IMR-90 (cell line): ENCODE measurements around the gene FAM186B. TPM values are rescaled to one million over a fixed set of nuclear protein-coding genes. Genes with fewer than 3 reads are reported as not detected.
A peak's percentile ranks its signal among the peaks of the same experiment; 100 is the strongest.

Source experiments
- ATAC-seq: fragments of 200-7000 bp; cut with Tn5 transposase; 2 replicates; pipeline ENCODE4 v1.9.1; 2020; ENCODE audit warnings: low read depth, mild to moderate bottlenecking, moderate library complexity
- BruUV-seq: library from RNA; stranded (reverse); fragments of 400-500 nt; replicated peaks from 2 replicates; lab custom pipeline; 2021; lab: Mats Ljungman, UMichigan
- CTCF ChIA-PET: fragments of 300-600 bp; formaldehyde crosslinking; extraction: SDS; loops from one replicate; lab custom pipeline; 2021; ENCODE audit warnings: antibody characterized with exemption; lab: Yijun Ruan, JAX
- POLR2A ChIA-PET: fragments of 300-600 bp; sonication (Branson Sonifier 250); formaldehyde crosslinking; loops from one replicate; lab custom pipeline; 2022; ENCODE audit warnings: antibody characterized with exemption; ENCODE audit not compliant: unreplicated experiment; lab: Charles Lee
- DNase-seq: peaks from one replicate; pipeline ENCODE4 v3.0.0; 2013
- H2AFZ ChIP-seq: replicated peaks from 2 replicates; pipeline ENCODE3; 2013; ENCODE audit warnings: low read length, mild to moderate bottlenecking; ENCODE audit not compliant: poor library complexity
- H2AK5ac ChIP-seq: 2 replicates; pipeline ENCODE4 v1.6.1; 2013; ENCODE audit warnings: low read depth, low read length, inconsistent platforms
- H2AK9ac ChIP-seq: replicated peaks from 2 replicates; pipeline ENCODE3; 2013; ENCODE audit warnings: mild to moderate bottlenecking, low read depth, low read length, moderate library complexity; ENCODE audit not compliant: poor library complexity
- H2BK120ac ChIP-seq: 2 replicates; pipeline ENCODE4 v1.6.1; 2013; ENCODE audit warnings: low read depth, low read length, inconsistent platforms
- H2BK15ac ChIP-seq: 3 replicates; pipeline ENCODE4 v1.6.1; 2013; ENCODE audit warnings: low read depth, low read length, inconsistent platforms
- H2BK20ac ChIP-seq: 2 replicates; pipeline ENCODE4 v1.6.1; 2013; ENCODE audit warnings: low read depth, mild to moderate bottlenecking, inconsistent platforms, low read length, moderate library complexity
- H2BK5ac ChIP-seq: 2 replicates; pipeline ENCODE4 v1.6.1; 2013; ENCODE audit warnings: mild to moderate bottlenecking, low read depth, low read length, inconsistent platforms; ENCODE audit not compliant: poor library complexity, severe bottlenecking
- H3K14ac ChIP-seq: replicated peaks from 2 replicates; pipeline ENCODE4 v1.6.1; 2013; ENCODE audit warnings: low read depth, low read length, inconsistent platforms
- H3K18ac ChIP-seq: 2 replicates; pipeline ENCODE4 v1.6.1; 2013; ENCODE audit warnings: low read depth, low read length, control low read depth
- H3K23ac ChIP-seq: 2 replicates; pipeline ENCODE4 v1.6.1; 2013; ENCODE audit warnings: low read depth, low read length, inconsistent platforms
- H3K27ac ChIP-seq: 2 replicates; pipeline ENCODE4 v1.5.1; 2013; ENCODE audit warnings: mild to moderate bottlenecking, control low read depth, low read length; ENCODE audit not compliant: insufficient read depth
- H3K27me3 ChIP-seq: 2 replicates; pipeline ENCODE4 v1.6.1; 2013; ENCODE audit warnings: low read length; ENCODE audit not compliant: control insufficient read depth, insufficient read depth
- H3K36me3 ChIP-seq: 2 replicates; pipeline ENCODE4 v1.6.1; 2013; ENCODE audit warnings: low read length, mixed read lengths; ENCODE audit not compliant: control insufficient read depth, insufficient read depth
- H3K4ac ChIP-seq: 2 replicates; pipeline ENCODE4 v1.6.1; 2013; ENCODE audit warnings: low read depth, low read length, inconsistent platforms
- H3K4me1 ChIP-seq: 2 replicates; pipeline ENCODE4 v1.6.1; 2013; ENCODE audit warnings: low read length, mixed read lengths; ENCODE audit not compliant: control insufficient read depth, insufficient read depth
- H3K4me2 ChIP-seq: 2 replicates; pipeline ENCODE4 v1.6.1; 2013; ENCODE audit warnings: low read depth, mild to moderate bottlenecking, control low read depth, low read length, moderate library complexity
- H3K4me3 ChIP-seq: 2 replicates; pipeline ENCODE4 v1.5.1; 2013; ENCODE audit warnings: low read depth, mild to moderate bottlenecking, control low read depth, low read length, moderate library complexity; ENCODE audit not compliant: insufficient read depth
- H3K56ac ChIP-seq: 2 replicates; pipeline ENCODE4 v1.6.1; 2013; ENCODE audit warnings: low read length, inconsistent platforms; ENCODE audit not compliant: insufficient read depth; ENCODE audit errors: extremely low read depth
- H3K79me1 ChIP-seq, 2 experiments: 2 replicates each; pipeline ENCODE4 v1.6.1; 2013; ENCODE audit warnings: low read length in 2 of 2, inconsistent platforms in 1 of 2, low read depth in 1 of 2
- H3K9ac ChIP-seq: 2 replicates; pipeline ENCODE4 v1.6.1; 2013; ENCODE audit warnings: low read depth, low read length, control low read depth
- H3K9me1 ChIP-seq: 2 replicates; pipeline ENCODE4 v1.6.1; 2013; ENCODE audit warnings: low read length, inconsistent platforms; ENCODE audit not compliant: insufficient read depth
- H3K9me3 ChIP-seq: 2 replicates; pipeline ENCODE4 v1.6.1; 2013; ENCODE audit warnings: low read length; ENCODE audit not compliant: control insufficient read depth, insufficient read depth
- H4K20me1 ChIP-seq: 2 replicates; pipeline ENCODE4 v1.6.1; 2013; ENCODE audit warnings: low read length, inconsistent platforms; ENCODE audit not compliant: insufficient read depth
- H4K5ac ChIP-seq: 2 replicates; pipeline ENCODE4 v1.6.1; 2013; ENCODE audit warnings: mild to moderate bottlenecking, low read depth, low read length, control low read depth
- H4K8ac ChIP-seq, 2 experiments: 2 replicates each; pipeline ENCODE4 v1.6.1; 2013; ENCODE audit warnings: low read depth in 2 of 2, low read length in 2 of 2, control low read depth in 1 of 2, inconsistent platforms in 1 of 2
- H4K91ac ChIP-seq: 2 replicates; pipeline ENCODE4 v1.6.1; 2013; ENCODE audit warnings: low read depth, low read length, inconsistent platforms; ENCODE audit not compliant: insufficient read depth
- FOS ChIP-seq: fragments of 150-350 bp; IDR thresholded peaks from 2 replicates; pipeline ENCODE4 v1.6.1; 2016; ENCODE audit warnings: low read depth, low read length
- MAZ ChIP-seq: IDR thresholded peaks from 2 replicates; pipeline ENCODE4 v1.6.1; 2012; ENCODE audit warnings: low read depth, mild to moderate bottlenecking, low read length, improper control_type of control experiment, moderate library complexity, borderline replicate concordance
- WGBS, 2 experiments: methylation state at CpG; one replicate each; pipeline versions ENCODE4 v1.1.5 to v1.1.7; 2013; ENCODE audit warnings: missing lambda C conversion rate in 2 of 2; ENCODE audit not compliant: insufficient read length in 1 of 2; ENCODE audit errors: extremely low coverage in 2 of 2; 5-methylcytosine and 5-hydroxymethylcytosine counted together
- dilution Hi-C: fragments of 300-500 bp; cut with HindIII; formaldehyde crosslinking; loops from one replicate; pipeline ENCODE4 v1.14.3; 2018; ENCODE audit warnings: low sequenced_read_pairs; ENCODE audit not compliant: unreplicated experiment
- in situ Hi-C: fragments of 300-500 bp; cut with MboI; formaldehyde crosslinking; loops from 3 replicates; pipeline ENCODE4 v1.14.3; 2019; ENCODE audit warnings: low sequenced_read_pairs, inconsistent platforms, mixed read lengths
- intact Hi-C: fragments of 100-400 bp; cut with micrococcal nuclease; formaldehyde crosslinking; loops from 2 replicates; pipeline ENCODE4 v1.10.0; 2022
- polyA plus RNA-seq, 3 experiments: library from polyadenylated mRNA; depleted of rRNA; stranded (reverse); fragments of >200 nt; gene quantifications; 2 replicates each; pipeline ENCODE4 v1.2.3, GENCODE V29; 2012; ENCODE audit warnings: low replicate concordance in 1 of 3
- total RNA-seq: library from RNA; depleted of rRNA; stranded (reverse); fragments of >200 nt; gene quantifications from 2 replicates; pipeline ENCODE4 v1.2.3, GENCODE V29; 2012
- TF ChIP-seq, protein P1 (sequence below): conservative IDR thresholded peaks from 2 replicates; pipeline ENCODE4 v1.5.1; 2012; ENCODE audit warnings: mild to moderate bottlenecking, low read depth, low read length, improper control_type of control experiment

Gene FAM186B
- total and polyA plus RNA-seq, 2 of the 4 experiments (the other 2 are of a cell fraction): 0.10 to 0.18 TPM

DNA sequence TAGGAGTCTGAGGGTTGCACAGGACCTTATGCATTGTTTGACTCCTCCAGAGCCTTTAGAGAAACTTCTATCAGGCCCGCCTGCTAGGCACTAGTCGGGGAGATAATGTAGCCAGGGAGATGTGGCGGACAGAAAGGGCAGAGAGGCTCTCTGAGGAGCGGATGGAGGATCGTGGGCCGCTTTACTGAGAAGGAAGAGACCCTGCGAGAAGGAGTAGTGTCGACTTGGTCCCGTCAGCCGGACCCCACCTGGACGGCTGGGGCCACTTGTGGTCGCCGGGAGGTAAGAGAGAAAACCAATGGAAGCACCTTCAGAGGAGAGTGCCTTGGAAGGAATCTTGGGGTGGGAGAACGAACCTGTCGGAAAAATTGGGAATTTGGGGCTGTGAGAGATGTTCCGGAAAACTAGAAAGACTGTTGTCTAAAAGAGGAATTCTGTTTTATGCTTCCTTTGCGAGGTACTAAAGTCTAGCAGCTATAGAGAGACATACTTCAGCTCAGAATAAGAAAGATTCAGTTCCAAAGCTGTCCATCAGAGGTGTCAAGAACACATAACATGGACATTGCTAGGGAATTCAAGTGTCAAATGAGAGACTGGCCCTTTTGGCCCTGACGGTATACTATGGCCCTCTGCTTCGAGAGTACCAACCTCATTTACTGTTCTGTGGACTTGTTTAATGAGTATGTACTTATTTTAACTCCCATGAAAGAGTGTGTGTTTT, 36.8 kb downstream of the FAM186B start:
- Histone ChIP-seq H4K5ac (peak overlapping the region; percentile 47; the same call in 1 of the 2 replicates), H3K14ac (peak overlapping the region; percentile 41), H4K8ac (peak overlapping the region; percentile 94 to 100), H3K4me3 (peak overlapping the region; percentile 76), H3K9me1 (0 out of 2 replicates have a peak, but pooled peaks cover 5% of the 10 kb centered on the region), H3K18ac (no peak overlapping the region), H3K27ac (peak overlapping the region; percentile 88), H3K27me3 (no peaks in the 10 kb centered on the region), H2BK15ac (no peak overlapping the region; the same call in 2 of the 3 replicates), H3K79me1 (peaks cover 55 to 78% of the 10 kb centered on the region in 2 experiments), H2AK9ac (peak overlapping the region; percentile 96), H2AK5ac (no peak overlapping the region), H4K20me1 (peaks cover 5% of the 10 kb centered on the region; the same call in 1 of the 2 replicates), H3K4ac (peak overlapping the region; percentile 74), H2BK20ac (no peak overlapping the region), H3K36me3 (peaks cover 10% of the 10 kb centered on the region), H4K91ac (peak overlapping the region; percentile 72; the same call in 1 of the 2 replicates), H3K4me1 (peaks cover 2% of the 10 kb centered on the region; the same call in 1 of the 2 replicates), H3K23ac (peak overlapping the region; percentile 61), H3K56ac (peak overlapping the region; percentile 99), H2BK5ac (peak overlapping the region; percentile 94), H3K9ac (peak overlapping the region; percentile 89), H2AFZ (peak overlapping the region; percentile 99), H3K9me3 (no peaks in the 10 kb centered on the region), H3K4me2 (peak overlapping the region; percentile 98), H2BK120ac (peak overlapping the region; percentile 50; the same call in 1 of the 2 replicates)
- ATAC-seq: peak; percentile 35
- in situ Hi-C loops (no loop called here), intact Hi-C loops (loop anchor here (1.0 kb wide), 1 partner anchor 202 kb away; no protein-coding TSS in a partner anchor), dilution Hi-C loops (no loop called here)
- CTCF ChIA-PET: interaction anchor here (0.6 to 1.0 kb wide), 2 partner anchors 210 to 237 kb away, joined by 3 read pairs; no protein-coding TSS in a partner anchor
- no TSS peak for BruUV-seq
- POLR2A ChIA-PET: no interaction called here
- DNase-seq: no peak
- WGBS, 2 experiments: 0% methylated on average over 10 of the region's 19 CpGs; no CpG with 5 or more reads in 1 of the 2 experiments
- TF ChIP-seq FOS: no peak
- TF ChIP-seq MAZ: no peak
- TF ChIP-seq, protein P1, sequence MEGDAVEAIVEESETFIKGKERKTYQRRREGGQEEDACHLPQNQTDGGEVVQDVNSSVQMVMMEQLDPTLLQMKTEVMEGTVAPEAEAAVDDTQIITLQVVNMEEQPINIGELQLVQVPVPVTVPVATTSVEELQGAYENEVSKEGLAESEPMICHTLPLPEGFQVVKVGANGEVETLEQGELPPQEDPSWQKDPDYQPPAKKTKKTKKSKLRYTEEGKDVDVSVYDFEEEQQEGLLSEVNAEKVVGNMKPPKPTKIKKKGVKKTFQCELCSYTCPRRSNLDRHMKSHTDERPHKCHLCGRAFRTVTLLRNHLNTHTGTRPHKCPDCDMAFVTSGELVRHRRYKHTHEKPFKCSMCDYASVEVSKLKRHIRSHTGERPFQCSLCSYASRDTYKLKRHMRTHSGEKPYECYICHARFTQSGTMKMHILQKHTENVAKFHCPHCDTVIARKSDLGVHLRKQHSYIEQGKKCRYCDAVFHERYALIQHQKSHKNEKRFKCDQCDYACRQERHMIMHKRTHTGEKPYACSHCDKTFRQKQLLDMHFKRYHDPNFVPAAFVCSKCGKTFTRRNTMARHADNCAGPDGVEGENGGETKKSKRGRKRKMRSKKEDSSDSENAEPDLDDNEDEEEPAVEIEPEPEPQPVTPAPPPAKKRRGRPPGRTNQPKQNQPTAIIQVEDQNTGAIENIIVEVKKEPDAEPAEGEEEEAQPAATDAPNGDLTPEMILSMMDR: no peak
